SIG-M5 treated with dmso at 0.1 percent for 504 hours (cell line): ENCODE data around the gene TUBB.
"Not testable (repeated sequence)": the region's sequence is repeated elsewhere in the genome, so short reads cannot be mapped to it uniquely, and the experiment has no call there.

Experiments
- DNase-seq: peaks from one replicate; lab custom pipeline; 2025; ENCODE audit not compliant: unreplicated experiment; lab: John Stamatoyannopoulos, UW

Gene TUBB

GRCh38 chr6:30738532-30738931 is 18.4 kb downstream of the TUBB start:
- no peak for DNase-seq

DNA sequence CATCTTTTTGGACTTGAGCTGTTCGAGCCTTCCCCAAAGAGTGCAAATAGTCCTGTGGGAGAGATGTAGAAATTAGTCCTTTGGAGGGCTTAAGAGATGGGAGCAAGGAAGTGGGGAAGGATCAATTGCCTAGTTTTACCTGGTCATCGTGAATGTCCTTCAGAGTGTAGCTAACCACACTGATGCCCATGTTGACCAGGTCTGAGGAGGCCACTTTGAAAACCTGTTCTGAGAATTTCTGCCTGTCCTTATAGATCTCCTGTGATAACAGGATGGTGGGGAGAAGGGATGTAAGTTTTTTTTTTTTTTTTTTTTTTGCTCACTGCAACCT is 20.4 kb downstream of the TUBB start:
- no peak for DNase-seq

DNA sequence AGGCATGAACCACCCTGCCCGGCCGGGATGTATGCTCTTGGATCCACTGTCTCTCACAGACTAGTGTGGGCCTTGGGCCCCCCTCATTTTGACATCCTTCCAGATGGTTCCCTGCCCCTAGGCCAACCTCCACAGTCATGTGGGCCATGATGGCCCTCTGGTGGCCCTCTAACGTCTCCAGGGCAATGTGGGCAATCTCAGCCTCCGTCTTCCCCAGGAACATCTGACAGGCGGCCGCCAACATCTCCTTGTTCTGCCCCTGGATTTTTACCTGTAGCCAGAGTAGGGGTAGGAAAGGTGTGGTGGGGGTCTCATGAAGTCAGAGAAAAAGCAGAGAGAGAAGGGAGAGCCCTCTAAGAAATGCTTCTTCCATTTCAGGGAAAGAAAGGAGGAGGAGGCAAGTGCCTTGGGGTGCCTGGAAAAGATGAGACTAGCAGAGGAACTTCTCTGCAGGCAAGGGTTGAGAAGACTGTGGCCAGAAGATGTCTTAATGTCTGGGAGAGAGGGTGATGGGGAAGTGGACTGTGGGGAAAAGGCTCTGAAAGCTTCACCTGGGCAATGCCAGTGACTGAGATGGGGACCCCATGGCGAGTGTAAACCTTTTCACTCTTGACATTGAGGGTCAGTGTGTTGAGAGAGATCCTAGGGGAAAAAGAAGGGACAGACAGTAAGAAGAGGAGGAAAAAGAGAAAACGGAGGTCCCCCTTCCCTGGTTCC is 21.1 kb downstream of the TUBB start:
- DNase-seq: no peak

DNA sequence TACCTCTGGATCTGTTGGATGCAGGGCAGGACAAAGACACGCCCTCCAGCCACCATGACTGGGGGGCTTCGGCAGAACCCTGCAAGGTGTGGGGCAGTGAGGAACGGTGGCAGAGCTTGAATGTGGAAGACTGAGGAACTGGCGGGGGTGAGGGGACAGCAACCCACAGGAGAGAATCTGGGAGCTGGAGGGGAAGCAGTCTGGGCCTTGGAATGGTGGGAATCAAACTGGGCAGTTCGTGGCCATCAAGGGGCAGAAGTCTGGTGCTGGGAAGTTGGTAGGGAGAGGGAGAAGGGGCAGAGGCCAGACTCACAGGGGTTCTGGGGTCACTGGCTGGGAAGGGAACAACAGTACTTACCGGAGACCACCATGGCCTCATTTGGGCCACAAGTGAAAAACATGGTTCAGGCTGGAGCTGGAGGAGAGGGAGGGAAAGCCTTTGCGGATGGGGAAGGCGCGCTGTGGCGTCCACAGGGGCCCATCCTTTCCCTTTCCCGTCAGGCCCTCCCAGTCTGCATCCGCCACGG is 21.7 kb downstream of the TUBB start:
- DNase-seq: no peak

DNA sequence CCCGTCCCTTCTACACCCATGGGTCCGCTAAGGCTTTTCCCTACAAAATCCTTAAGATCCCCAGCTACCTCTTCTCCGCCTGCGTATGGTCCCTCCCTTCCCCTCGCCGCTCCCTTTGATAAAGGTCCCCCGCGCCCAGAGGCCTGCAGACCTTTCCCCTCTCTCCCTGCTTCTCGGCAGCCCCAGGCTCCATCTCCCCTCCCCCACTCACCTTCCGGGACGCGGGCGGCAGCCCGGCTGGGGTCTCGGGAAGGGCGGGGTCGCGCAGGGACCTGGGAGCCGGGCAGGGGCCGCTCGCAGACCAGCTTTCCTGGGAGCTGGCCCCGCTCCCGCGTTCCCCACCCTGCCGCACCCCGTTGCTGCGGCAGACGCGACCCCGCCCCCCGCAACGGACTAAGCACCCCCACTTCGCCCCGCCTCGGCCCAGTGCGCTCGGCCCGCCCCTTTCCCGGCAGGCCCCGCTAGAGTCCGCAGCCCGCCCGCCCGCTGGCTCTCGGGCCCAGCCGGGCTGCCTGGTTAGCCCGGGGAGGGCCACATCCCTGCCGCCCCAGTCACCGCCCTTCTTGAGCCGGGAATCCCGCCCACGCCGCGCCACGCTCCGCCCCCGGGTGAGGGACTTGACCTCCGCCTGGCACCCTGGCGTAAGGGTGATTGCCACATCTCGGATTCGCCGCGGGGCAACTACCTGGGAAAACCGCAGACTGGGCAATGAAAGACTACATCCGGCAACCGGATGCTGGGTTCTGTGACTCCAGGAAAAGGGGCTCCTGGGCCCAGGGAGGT is 22.4 kb downstream of the TUBB start, which contains the start of gene FLOT1:
Gene FLOT1 (minus strand): TSS at position 372 of the 783 bp plus-strand sequence. CDS start 498 bp downstream, outside the sequence.
- DNase-seq: peak; percentile 94

GRCh38 chr6:30743099-30744053 is 23.2 kb downstream of the TUBB start:
- no peak for DNase-seq

DNA sequence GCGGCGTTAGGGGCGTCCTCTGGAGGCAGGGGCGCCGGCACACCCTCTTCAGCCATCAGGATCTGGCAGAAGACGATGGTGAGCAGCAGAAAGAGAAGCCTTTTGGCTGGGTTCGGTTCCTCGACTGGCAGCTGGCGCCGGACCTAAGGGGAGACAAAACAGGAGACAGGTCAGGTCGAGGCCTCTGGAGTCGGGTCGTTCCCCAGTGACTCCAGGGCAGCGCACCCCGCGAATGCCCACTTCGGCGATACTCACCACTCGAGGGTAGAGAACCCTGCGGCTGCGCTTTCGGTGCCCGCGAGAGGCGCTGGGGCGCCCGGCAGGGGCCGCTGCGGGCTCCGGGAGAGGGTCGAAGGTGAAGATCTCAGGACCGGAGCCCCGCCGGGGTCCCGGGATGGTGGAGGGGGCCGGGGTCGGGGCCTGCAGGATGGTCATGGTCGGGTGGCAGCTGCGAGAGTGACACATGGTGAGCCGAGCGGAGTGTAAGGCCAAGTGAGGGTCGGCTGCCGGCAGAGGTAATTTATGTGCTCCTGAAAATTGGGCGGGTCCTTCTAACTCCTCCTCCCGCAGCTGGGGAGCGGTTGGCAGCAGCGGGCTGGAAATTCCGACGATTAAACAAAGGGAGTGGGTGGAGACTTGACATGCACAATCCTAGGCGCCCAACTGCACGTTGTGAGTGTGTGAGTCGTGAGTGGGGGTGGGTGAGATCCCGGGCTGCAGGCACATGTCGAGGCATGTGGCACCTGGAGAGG is 24.1 kb downstream of the TUBB start, which contains the start of gene IER3:
Gene IER3 (minus strand): TSS at position 494 of the 752 bp plus-strand sequence. CDS start 29 bp downstream, at position 465.
- peak; percentile 78 for DNase-seq

DNA sequence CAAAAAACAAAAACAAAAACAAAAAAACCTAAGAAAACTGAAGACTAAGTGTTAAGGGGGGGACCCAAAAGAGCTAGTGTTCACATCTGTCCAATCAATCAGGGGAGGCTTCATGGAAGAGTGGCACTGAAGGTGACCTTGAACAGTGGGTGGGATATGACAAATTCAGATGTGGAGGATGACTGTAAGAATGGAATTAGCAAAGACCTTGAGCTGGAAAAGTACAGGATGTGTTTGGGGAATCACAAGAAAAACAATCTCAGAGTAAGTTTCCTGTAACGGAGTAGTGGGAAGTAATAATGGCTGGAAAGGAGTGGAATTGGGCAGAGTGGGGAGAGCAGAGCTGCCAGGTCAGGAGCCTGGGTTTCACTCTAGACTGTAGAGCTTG is 27.1 kb downstream of the TUBB start:
- DNase-seq: no peak

GRCh38 chr6:30747902-30748769 is 28.0 kb downstream of the TUBB start:
- DNase-seq: no peak

GRCh38 chr6:30748851-30749540 is 28.8 kb downstream of the TUBB start:
- DNase-seq: no peak

DNA sequence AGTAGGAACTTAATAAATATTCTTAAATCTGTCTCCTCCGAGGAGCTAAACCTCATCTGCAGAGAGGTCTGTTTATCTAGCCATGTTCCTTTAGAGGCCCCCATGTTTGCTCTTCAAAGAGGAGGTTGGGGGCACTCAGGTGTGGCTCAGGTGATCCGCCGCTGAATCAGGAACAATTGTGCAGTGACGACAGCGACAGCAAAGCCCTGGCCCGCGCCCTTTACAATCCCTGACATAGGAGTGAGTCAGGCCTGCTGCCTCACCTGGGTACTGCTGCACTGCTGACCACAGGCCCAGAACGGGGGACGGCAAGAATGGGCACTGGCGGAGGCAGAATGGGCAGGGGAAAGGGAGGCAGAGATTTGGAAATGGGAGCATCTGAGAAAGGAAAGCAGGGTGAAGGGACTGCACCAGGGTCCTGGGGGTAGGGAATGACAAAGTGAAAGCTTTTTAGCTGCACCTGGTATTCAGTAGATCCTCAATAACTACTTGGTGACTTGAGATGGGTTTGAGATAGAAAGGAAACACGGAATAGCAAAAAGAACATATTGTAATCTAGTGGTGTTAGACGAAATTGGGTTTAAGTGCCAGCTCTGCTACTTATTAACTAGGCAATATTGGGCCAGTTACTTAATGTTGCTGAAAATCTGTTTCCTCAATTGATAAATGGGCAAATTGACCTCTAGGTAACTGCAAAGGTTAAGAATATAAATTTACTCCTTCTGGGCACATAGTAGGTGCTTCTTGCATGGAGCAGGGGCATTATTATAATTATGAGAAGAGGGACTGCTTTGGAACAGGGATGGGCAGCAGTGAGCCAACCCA is 29.6 kb downstream of the TUBB start:
- no peak for DNase-seq

DNA sequence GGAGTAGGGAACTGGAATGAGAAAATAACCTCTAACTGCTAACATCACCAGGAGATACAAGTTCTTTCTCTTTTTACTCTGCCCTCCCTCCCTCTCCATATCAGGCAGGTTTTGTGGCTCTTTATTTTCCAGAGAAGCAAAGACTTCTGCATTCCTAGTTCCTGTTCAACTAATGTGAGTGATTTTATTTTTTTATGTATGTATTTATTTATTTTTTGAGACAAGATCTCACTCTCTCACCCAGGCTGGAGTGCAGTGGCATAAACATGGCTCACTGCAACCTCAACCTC is 30.2 kb downstream of the TUBB start:
- DNase-seq: no peak

DNA sequence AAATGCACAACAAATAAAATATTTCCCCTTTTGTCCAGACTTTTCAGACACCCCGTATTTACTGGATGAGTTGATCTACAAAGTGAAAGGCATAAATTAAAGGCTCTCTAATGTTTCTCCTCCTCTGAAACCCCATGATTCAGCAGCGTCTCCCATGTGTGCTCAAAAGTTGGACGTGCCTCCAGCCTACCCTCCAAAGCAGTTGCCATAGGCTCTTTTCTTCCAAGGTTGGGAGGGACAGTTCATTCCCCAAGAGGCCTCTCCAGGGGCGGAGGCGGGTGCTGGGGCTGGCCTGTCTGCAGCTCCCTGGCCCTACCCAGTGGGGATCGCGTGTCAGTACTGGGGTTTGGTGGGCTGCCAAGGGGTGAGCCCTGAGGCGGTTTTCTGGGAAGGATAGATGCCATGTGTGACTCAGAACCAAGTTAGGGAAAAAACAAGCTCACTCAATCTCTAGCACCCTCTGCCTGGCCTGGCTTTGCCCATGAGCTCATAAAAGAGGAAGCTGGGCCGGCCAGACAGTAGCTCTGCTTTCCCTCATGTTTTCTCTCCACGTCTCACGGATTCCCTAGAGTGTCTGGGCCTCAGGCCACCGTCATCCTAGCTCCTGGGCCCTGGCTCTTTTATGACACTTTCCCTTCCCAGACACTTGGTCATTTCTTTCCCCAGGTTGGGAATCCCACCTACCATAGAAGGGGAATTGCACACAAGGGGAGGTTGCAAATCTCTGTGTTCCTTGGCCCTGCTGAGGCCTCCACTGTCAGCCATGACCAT is 32.2 kb downstream of the TUBB start:
- peak; percentile 56 for DNase-seq

DNA sequence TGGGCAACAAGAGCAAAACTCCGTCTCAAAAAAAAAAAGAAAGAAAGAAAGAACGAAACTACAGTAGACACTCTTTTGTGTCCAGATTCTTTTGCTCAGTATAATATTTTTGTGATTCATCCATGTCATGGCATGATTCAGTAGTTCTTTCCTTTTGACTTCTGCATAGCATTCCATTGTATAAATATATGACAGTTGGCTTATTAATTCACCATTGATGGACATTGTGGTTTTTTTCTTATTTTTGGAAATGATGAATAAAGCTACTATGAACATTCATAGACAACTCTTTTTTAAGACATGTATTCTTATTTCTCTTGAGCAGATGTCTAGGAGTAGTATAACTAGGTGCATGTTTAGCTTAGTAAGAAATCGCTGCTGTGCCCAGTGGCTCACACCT is 34.5 kb downstream of the TUBB start:
- no peak for DNase-seq

DNA sequence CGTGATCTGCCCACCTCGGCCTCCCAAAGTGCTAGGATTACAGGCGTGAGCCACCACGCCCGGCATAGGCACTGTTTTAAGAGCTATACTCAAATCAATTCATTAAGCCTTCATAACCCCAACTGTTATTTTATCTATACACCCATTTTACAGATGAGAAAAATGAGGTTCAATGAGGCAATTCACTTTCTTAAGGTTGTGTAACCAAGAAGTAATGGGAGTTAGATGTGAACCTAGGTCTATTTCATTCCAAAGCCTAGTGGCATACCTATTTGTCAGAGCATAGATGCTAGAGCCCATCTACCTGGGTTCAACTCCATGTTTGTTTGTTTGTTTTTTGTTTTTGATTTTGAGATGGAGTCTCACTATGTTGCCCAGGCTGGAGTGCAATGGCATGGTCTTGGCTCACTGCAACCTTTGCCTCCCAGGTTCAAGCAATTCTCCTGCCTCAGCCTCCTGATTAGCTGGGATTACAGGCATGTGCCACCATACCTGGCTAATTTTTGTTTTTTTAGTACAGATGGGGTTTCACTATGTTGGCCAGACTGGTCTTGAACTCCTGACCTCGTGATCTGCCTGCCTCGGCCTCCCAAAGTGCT is 36.4 kb downstream of the TUBB start:
- not testable (repeated sequence) for DNase-seq

GRCh38 chr6:30757261-30757904 is 37.2 kb downstream of the TUBB start:
- DNase-seq: no peak
